ENCODE data around the gene PMFBP1.

The PMFBP1 gene

GRCh38 chr16:72120026-72120425 lies 51.9 kb downstream of the PMFBP1 start:
- no peak for TF ChIP-seq CTCF (IDR thresholded peaks at IDR 0.05; ENCODE audit: low read depth, low read length, missing control alignments)
- no peak overlapping the region for H3K4me3 ChIP-seq (ENCODE audit: low read depth, low read length)
- no peak for DNase-seq (ENCODE audit: low read depth)

- H3K4me3 ChIP-seq (ENCODE audit: low read depth, low read length): no peak overlapping the region
- DNase-seq (ENCODE audit: low read depth): no peak
- TF ChIP-seq CTCF (IDR thresholded peaks at IDR 0.05; ENCODE audit: low read depth, low read length, missing control alignments): no peak
Measured at GRCh38 chr16:72113616-72113945, 58.4 kb downstream of the PMFBP1 start.

- DNase-seq (ENCODE audit: low read depth): no peak
- TF ChIP-seq CTCF (IDR thresholded peaks at IDR 0.05; ENCODE audit: low read depth, low read length, missing control alignments): no peak
- no peak overlapping the region for H3K4me3 ChIP-seq (ENCODE audit: low read depth, low read length)
Measured at GRCh38 chr16:72112906-72113615, 58.9 kb downstream of the PMFBP1 start.

GRCh38 chr16:72112452-72112792 lies 59.5 kb downstream of the PMFBP1 start:
- DNase-seq (ENCODE audit: low read depth): no peak
- TF ChIP-seq CTCF (IDR thresholded peaks at IDR 0.05; ENCODE audit: low read depth, low read length, missing control alignments): no peak
- no peak overlapping the region for H3K4me3 ChIP-seq (ENCODE audit: low read depth, low read length)

GRCh38 chr16:72111657-72112451 lies 60.1 kb downstream of the PMFBP1 start:
- DNase-seq (ENCODE audit: low read depth): no peak
- TF ChIP-seq CTCF (IDR thresholded peaks at IDR 0.05; ENCODE audit: low read depth, low read length, missing control alignments): no peak
- H3K4me3 ChIP-seq (ENCODE audit: low read depth, low read length): no peak overlapping the region

GRCh38 chr16:72110662-72111615 lies 61.0 kb downstream of the PMFBP1 start:
- TF ChIP-seq CTCF (IDR thresholded peaks at IDR 0.05; ENCODE audit: low read depth, low read length, missing control alignments): no peak
- no peak for DNase-seq (ENCODE audit: low read depth)
- H3K4me3 ChIP-seq (ENCODE audit: low read depth, low read length): no peak overlapping the region
